Panc1 (cell line): Measurements from ENCODE around the gene ASCL1.

Source experiments
- POLR2AphosphoS5 ChIP-seq: IDR thresholded peaks from 2 replicates; pipeline ENCODE4 v1.6.1; 2012; ENCODE audit warnings: mild to moderate bottlenecking, low read depth, low read length, moderate library complexity
- TCF7L2 ChIP-seq: IDR thresholded peaks from 2 replicates; pipeline ENCODE4 v1.6.1; 2011; ENCODE audit warnings: mild to moderate bottlenecking, low read depth, low read length, inconsistent platforms
- TF ChIP-seq, protein P1 (sequence below): fragments of 450-650 bp; IDR thresholded peaks from 2 replicates; pipeline ENCODE4 v1.5.1; 2017; ENCODE audit warnings: mild to moderate bottlenecking
- TF ChIP-seq, protein P2 (sequence below), 2 experiments: IDR thresholded peaks; 2 replicates each; pipeline ENCODE4 v1.6.1; 2011 to 2012; ENCODE audit warnings: low read depth in 2 of 2, control low read depth in 1 of 2, low read length in 1 of 2, mild to moderate bottlenecking in 1 of 2, moderate library complexity in 1 of 2; ENCODE audit not compliant: insufficient read depth in 1 of 2

DNA sequence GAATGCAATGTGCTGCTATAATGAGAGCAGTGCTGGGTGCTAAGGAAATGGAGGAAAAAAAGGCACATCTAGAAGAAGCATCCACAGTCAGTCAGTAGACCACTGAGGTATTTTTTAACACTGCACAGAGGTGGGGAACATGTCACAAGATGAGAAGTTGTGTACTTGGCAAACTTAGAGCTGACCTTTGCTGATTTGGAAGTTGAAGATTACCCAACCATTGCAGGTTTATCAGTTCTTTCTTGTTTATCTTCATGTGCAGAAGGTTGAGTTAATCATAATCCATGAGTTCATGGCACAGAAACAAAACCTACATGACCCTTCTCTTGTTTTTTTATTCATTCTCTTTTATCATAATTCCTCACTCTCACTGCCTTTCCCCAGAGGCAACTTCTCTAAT lies 37.2 kb upstream of the ASCL1 start:
- TF ChIP-seq, protein P1, sequence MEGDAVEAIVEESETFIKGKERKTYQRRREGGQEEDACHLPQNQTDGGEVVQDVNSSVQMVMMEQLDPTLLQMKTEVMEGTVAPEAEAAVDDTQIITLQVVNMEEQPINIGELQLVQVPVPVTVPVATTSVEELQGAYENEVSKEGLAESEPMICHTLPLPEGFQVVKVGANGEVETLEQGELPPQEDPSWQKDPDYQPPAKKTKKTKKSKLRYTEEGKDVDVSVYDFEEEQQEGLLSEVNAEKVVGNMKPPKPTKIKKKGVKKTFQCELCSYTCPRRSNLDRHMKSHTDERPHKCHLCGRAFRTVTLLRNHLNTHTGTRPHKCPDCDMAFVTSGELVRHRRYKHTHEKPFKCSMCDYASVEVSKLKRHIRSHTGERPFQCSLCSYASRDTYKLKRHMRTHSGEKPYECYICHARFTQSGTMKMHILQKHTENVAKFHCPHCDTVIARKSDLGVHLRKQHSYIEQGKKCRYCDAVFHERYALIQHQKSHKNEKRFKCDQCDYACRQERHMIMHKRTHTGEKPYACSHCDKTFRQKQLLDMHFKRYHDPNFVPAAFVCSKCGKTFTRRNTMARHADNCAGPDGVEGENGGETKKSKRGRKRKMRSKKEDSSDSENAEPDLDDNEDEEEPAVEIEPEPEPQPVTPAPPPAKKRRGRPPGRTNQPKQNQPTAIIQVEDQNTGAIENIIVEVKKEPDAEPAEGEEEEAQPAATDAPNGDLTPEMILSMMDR, result no peak
- TF ChIP-seq POLR2AphosphoS5, result no peak
- TF ChIP-seq, protein P2, sequence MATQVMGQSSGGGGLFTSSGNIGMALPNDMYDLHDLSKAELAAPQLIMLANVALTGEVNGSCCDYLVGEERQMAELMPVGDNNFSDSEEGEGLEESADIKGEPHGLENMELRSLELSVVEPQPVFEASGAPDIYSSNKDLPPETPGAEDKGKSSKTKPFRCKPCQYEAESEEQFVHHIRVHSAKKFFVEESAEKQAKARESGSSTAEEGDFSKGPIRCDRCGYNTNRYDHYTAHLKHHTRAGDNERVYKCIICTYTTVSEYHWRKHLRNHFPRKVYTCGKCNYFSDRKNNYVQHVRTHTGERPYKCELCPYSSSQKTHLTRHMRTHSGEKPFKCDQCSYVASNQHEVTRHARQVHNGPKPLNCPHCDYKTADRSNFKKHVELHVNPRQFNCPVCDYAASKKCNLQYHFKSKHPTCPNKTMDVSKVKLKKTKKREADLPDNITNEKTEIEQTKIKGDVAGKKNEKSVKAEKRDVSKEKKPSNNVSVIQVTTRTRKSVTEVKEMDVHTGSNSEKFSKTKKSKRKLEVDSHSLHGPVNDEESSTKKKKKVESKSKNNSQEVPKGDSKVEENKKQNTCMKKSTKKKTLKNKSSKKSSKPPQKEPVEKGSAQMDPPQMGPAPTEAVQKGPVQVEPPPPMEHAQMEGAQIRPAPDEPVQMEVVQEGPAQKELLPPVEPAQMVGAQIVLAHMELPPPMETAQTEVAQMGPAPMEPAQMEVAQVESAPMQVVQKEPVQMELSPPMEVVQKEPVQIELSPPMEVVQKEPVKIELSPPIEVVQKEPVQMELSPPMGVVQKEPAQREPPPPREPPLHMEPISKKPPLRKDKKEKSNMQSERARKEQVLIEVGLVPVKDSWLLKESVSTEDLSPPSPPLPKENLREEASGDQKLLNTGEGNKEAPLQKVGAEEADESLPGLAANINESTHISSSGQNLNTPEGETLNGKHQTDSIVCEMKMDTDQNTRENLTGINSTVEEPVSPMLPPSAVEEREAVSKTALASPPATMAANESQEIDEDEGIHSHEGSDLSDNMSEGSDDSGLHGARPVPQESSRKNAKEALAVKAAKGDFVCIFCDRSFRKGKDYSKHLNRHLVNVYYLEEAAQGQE (IDR thresholded peaks at IDR 0.05; ENCODE audit: insufficient read depth in 1 of 2, low read depth in 2 of 2, low read length in 1 of 2), result no peak
- TF ChIP-seq TCF7L2, result no peak
